Left lung (tissue), 10 donors: ENCODE results near the gene INCENP. TPM values are rescaled to one million over a fixed set of nuclear protein-coding genes. Genes with fewer than 3 reads are reported as not detected.
A peak's percentile ranks its signal among the peaks of the same experiment; 100 is the strongest.

Experiments
- ATAC-seq: fragments of 200-7000 bp; cut with Tn5 transposase; one replicate; pipeline ENCODE4 v1.9.1; 2020; ENCODE audit warnings: moderate library complexity
- DNase-seq, 4 donors: peaks; one replicate each; pipeline ENCODE4 v3.0.0-alpha.2; 2013 to 2020
- H3K27ac ChIP-seq, 2 donors: fragments of 200-600 bp; sonication (generic) in 1 of 2; one replicate each; pipeline versions ENCODE4 v1.5.0 to v1.8.0; 2020 to 2021
- H3K27me3 ChIP-seq, 2 donors: fragments of 200-600 bp; sonication (generic) in 1 of 2; one replicate each; pipeline versions ENCODE4 v1.5.0 to v1.8.0; 2020 to 2021
- H3K36me3 ChIP-seq, 2 donors: fragments of 200-600 bp; sonication (generic) in 1 of 2; one replicate each; pipeline versions ENCODE4 v1.5.0 to v1.8.0; 2020 to 2021
- H3K4me1 ChIP-seq, 2 donors: fragments of 200-600 bp; one replicate each; pipeline ENCODE4 v1.8.0; 2021
- H3K4me3 ChIP-seq, 2 donors: fragments of 200-600 bp; sonication (generic) in 1 of 2; one replicate each; pipeline versions ENCODE4 v1.5.0 to v1.8.0; 2020 to 2021; ENCODE audit warnings: mild to moderate bottlenecking in 1 of 2
- H3K9me3 ChIP-seq, 2 donors: fragments of 200-600 bp; sonication (generic) in 1 of 2; one replicate each; pipeline versions ENCODE4 v1.5.0 to v1.8.0; 2020 to 2021
- CTCF ChIP-seq, 2 donors: fragments of 200-600 bp; sonication (generic) in 1 of 2; IDR thresholded peaks; one replicate each; pipeline versions ENCODE4 v1.5.0 to v1.8.0; 2021; ENCODE audit warnings: antibody characterized with exemption in 2 of 2
- intact Hi-C, 2 donors: fragments of 100-400 bp; cut with DNase I; formaldehyde crosslinking; loops; one replicate each; pipeline versions ENCODE4 v1.11.2 to v1.14.2; 2022
- polyA plus RNA-seq, 6 donors: library from polyadenylated mRNA; unstranded; fragments of 120-200 nt; gene quantifications; one replicate each; pipeline ENCODE4 v1.2.1, GENCODE V29; 2013; ENCODE audit not compliant: insufficient read length in 6 of 6
- total RNA-seq, 2 donors: library from RNA; stranded (reverse); fragmentation: NEBNext Ultra II Directional; extraction: Animal tissue kit (Norgen Biotek cat#: 25700); gene quantifications; one replicate each; pipeline ENCODE4 v1.2.1, GENCODE V29; 2021
- donor health status: DM: no; HTN: yes; CAD: no.
- donor health status: DM: no; HTN: no; CAD: no.

INCENP gene
- total and polyA plus RNA-seq, 8 donors, result 17.3 to 47.4 (median 30.1) TPM

- H3K27ac ChIP-seq, result no peak overlapping the region
- no peak for TF ChIP-seq CTCF (IDR thresholded peaks at IDR 0.05)
- intact Hi-C loops, result loop anchor here in 1 of 2 donors (10.0 kb wide), 1 partner anchor 310 kb away; no protein-coding TSS in a partner anchor
- H3K4me1 ChIP-seq, result peaks cover 0 to 11% of the 10 kb centered on the region in 2 donors
- no peaks in the 10 kb centered on the region for H3K27me3 ChIP-seq
- DNase-seq (no peak), ATAC-seq (no peak)
- peaks cover 0 to 8% of the 10 kb centered on the region in 2 donors for H3K9me3 ChIP-seq
- H3K36me3 ChIP-seq, result no peaks in the 10 kb centered on the region
- no peak overlapping the region for H3K4me3 ChIP-seq
Observed at GRCh38 chr11:62115085-62115694, 8.6 kb upstream of the INCENP start.

GRCh38 chr11:62116451-62116850, 7.4 kb upstream of the INCENP start:
- intact Hi-C loops, result loop anchor here in 1 of 2 donors (10.0 kb wide), 1 partner anchor 312 kb away; no protein-coding TSS in a partner anchor
- no peaks in the 10 kb centered on the region for H3K36me3 ChIP-seq
- no peaks in the 10 kb centered on the region for H3K27me3 ChIP-seq
- peaks cover 0 to 11% of the 10 kb centered on the region in 2 donors for H3K4me1 ChIP-seq
- ATAC-seq (no peak), DNase-seq (no peak)
- H3K4me3 ChIP-seq, result no peak overlapping the region
- H3K9me3 ChIP-seq, result peaks cover 0 to 8% of the 10 kb centered on the region in 2 donors
- no peak for TF ChIP-seq CTCF (IDR thresholded peaks at IDR 0.05)
- H3K27ac ChIP-seq, result no peak overlapping the region

GRCh38 chr11:62119569-62119968, 4.2 kb upstream of the INCENP start:
- intact Hi-C loops, result loop anchor here in 1 of 2 donors (10.0 kb wide), 1 partner anchor 315 kb away; no protein-coding TSS in a partner anchor
- Histone ChIP-seq H3K4me3 (no peak overlapping the region), H3K27ac (no peak overlapping the region), H3K9me3 (peaks cover 0 to 8% of the 10 kb centered on the region in 2 donors), H3K27me3 (no peaks in the 10 kb centered on the region), H3K4me1 (peaks cover 6 to 9% of the 10 kb centered on the region in 2 donors), H3K36me3 (no peaks in the 10 kb centered on the region)
- no peak for ATAC-seq
- DNase-seq, result no peak
- TF ChIP-seq CTCF (IDR thresholded peaks at IDR 0.05), result no peak

- DNase-seq (peak in 2 of 4 donors; percentile 68 to 78), ATAC-seq (peak; percentile 29)
- H3K9me3 ChIP-seq, result peaks cover 0 to 8% of the 10 kb centered on the region in 2 donors
- intact Hi-C loops, result no loop called here
- peak overlapping the region; percentile 23 to 35 for H3K27ac ChIP-seq
- no peaks in the 10 kb centered on the region for H3K36me3 ChIP-seq
- no peak for TF ChIP-seq CTCF (IDR thresholded peaks at IDR 0.05)
- H3K27me3 ChIP-seq, result no peaks in the 10 kb centered on the region
- H3K4me3 ChIP-seq, result no peak overlapping the region
- H3K4me1 ChIP-seq, result peaks cover 10 to 13% of the 10 kb centered on the region in 2 donors
Observed at GRCh38 chr11:62120001-62120400, 3.8 kb upstream of the INCENP start.

- intact Hi-C loops, result no loop called here
- DNase-seq, result peak in 1 of 4 donors; percentile 35
Observed at GRCh38 chr11:62120431-62120830, 3.4 kb upstream of the INCENP start.

More at GRCh38 chr11:62120431-62120830, 3.4 kb upstream of the INCENP start:
- H3K4me1 ChIP-seq, result peaks cover 14 to 18% of the 10 kb centered on the region in 2 donors
- peaks cover 0 to 8% of the 10 kb centered on the region in 2 donors for H3K9me3 ChIP-seq
- TF ChIP-seq CTCF (IDR thresholded peaks at IDR 0.05), result no peak
- no peaks in the 10 kb centered on the region for H3K27me3 ChIP-seq
- no peaks in the 10 kb centered on the region for H3K36me3 ChIP-seq
- no peak overlapping the region for H3K4me3 ChIP-seq
- peak; percentile 2 for ATAC-seq
- H3K27ac ChIP-seq, result peak overlapping the region; percentile 23 to 35
